RWPE1 (cell line): ENCODE data around the gene CYB5R4.
"Not testable (repeated sequence)": the region's sequence is repeated elsewhere in the genome, so short reads cannot be mapped to it uniquely, and the experiment has no call there.

ENCODE experiments used
- CTCF ChIA-PET: fragments of 350-600 bp; sonication (Branson Sonifier 250); formaldehyde crosslinking; extraction: SDS; loops from one replicate; lab custom pipeline; 2021; lab: Yijun Ruan, JAX
- POLR2A ChIA-PET: fragments of 400-600 bp; formaldehyde crosslinking; extraction: SDS; loops from one replicate; lab custom pipeline; 2020; ENCODE audit warnings: antibody characterized with exemption; ENCODE audit not compliant: low non-redundant PET; lab: Yijun Ruan, JAX
- DNase-seq: peaks from one replicate; pipeline ENCODE4 v3.0.0; 2012; ENCODE audit warnings: low spot score
- H3K27ac ChIP-seq: fragments of 450-650 bp; 2 replicates; pipeline ENCODE4 v1.5.1; 2017
- CTCF ChIP-seq: fragments of 450-650 bp; conservative IDR thresholded peaks from 2 replicates; pipeline ENCODE4 v1.5.1; 2017; ENCODE audit warnings: low read depth, mild to moderate bottlenecking

CYB5R4 gene

GRCh38 chr6:83884523-83884922 is 25.0 kb downstream of the CYB5R4 start:
- peak; percentile 68 for TF ChIP-seq CTCF
- POLR2A ChIA-PET = no interaction called here
- peak; percentile 51 for DNase-seq
- CTCF ChIA-PET = interaction anchor here (0.6 to 0.9 kb wide), 3 partner anchors 35 to 536 kb away, joined by 3 read pairs; no protein-coding TSS in a partner anchor
- H3K27ac ChIP-seq = no peak overlapping the region

- H3K27ac ChIP-seq = no peak overlapping the region
- DNase-seq = no peak
- TF ChIP-seq CTCF = no peak
- POLR2A ChIA-PET = no interaction called here
- CTCF ChIA-PET = interaction anchor here (0.9 to 1.0 kb wide), 2 partner anchors 335 to 342 kb away, joined by 3 read pairs; partner anchors contain the start of gene CEP162
These were observed 26.5 kb downstream of the CYB5R4 start for GRCh38 chr6:83885984-83886383.

DNA sequence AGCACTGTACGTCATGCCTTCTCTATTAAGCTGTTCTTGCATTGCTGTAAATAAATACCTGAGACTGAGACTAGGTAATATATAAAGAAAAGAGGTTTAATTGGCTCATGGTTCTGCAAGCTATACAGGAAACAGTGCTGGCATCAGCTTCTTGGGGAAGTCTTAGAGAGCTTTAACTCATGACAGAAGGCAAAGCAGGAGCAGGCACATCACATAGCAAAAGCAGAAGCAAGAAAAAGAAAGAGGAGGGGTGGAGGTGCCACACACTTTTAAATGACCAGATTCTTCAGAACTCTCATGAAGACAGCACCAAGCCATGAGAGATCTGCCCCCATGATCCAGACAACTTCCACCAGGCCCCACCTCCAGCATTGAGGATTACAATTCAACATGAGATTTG is 30.1 kb downstream of the CYB5R4 start:
- ChIA-PET CTCF (no interaction called here), POLR2A (no interaction called here)
- no peak overlapping the region for H3K27ac ChIP-seq
- no peak for DNase-seq
- no peak for TF ChIP-seq CTCF

GRCh38 chr6:83890520-83890919 is 31.0 kb downstream of the CYB5R4 start:
- H3K27ac ChIP-seq = no peak overlapping the region
- no peak for TF ChIP-seq CTCF
- no peak for DNase-seq
- ChIA-PET POLR2A (no interaction called here), CTCF (interaction anchor here (0.5 kb wide), 1 partner anchor 335 kb away, joined by 3 read pairs; no protein-coding TSS in a partner anchor)

- no peak for TF ChIP-seq CTCF
- no peak overlapping the region for H3K27ac ChIP-seq
- DNase-seq = no peak
- CTCF ChIA-PET = interaction anchor here (0.6 kb wide), 1 partner anchor 333 kb away, joined by 3 read pairs; no protein-coding TSS in a partner anchor
- POLR2A ChIA-PET = no interaction called here
These were observed 32.1 kb downstream of the CYB5R4 start for GRCh38 chr6:83891586-83891985.

DNA sequence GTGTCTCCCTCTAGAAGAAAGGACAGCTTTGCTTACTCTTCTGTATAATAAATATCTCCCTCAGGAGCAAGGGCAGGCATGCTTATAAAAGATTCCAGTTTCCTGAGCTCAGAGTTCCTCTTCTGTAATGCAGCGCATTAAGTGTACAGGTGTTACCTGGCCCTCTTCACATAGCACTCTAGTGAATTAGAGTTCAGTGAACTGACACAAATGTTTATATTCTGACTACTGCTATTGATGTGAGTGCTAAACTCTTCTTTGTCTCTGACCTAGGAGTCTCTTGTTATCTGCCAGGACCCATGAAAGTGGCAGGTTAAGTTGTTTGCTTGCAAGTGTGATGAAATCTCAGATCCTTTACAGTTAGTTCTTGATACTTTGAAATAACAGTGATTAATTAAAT is 33.5 kb downstream of the CYB5R4 start:
- ChIA-PET POLR2A (no interaction called here), CTCF (no interaction called here)
- TF ChIP-seq CTCF = no peak
- DNase-seq = no peak
- H3K27ac ChIP-seq = no peak overlapping the region

DNA sequence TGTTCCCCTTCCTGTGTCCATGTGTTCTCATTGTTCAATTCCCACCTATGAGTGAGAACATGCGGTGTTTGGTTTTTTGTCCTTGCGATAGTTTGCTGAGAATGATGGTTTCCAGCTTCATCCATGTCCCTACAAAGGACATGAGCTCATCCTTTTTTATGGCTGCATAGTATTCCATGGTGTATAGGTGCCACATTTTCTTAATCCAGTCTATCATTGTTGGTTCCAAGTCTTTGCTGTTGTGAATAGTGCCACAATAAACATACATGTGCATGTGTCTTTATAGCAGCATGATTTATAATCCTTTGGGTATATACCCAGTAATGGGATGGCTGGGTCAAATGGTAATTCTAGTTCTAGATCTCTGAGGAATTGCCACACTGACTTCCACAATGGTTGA is 37.6 kb downstream of the CYB5R4 start:
- DNase-seq, POLR2A ChIA-PET, CTCF ChIA-PET, H3K27ac ChIP-seq: not testable (repeated sequence)
